Endothelial cell of umbilical vein (primary cell): ENCODE measurements around the gene SLC38A11. TPM values are rescaled to one million over a fixed set of nuclear protein-coding genes. Genes with fewer than 3 reads are reported as not detected.

Experiments used
- BruUV-seq: library from RNA; stranded (reverse); fragments of 400-500 nt; replicated peaks from 2 replicates; lab custom pipeline; 2021; lab: Mats Ljungman, UMichigan
- CTCF ChIA-PET: fragments of 300-600, 350-600 bp; sonication (Branson Sonifier 250); formaldehyde crosslinking; loops from one replicate; lab custom pipeline; 2021; ENCODE audit warnings: antibody characterized with exemption, inconsistent platforms; lab: Charles Lee
- POLR2A ChIA-PET: fragments of 300-600, 350-600 bp; sonication (Branson Sonifier 250); formaldehyde crosslinking; loops from one replicate; lab custom pipeline; 2021; ENCODE audit warnings: antibody characterized with exemption, inconsistent platforms; lab: Charles Lee
- DNase-seq: peaks from one replicate; pipeline ENCODE4 v3.0.0-alpha.2; 2011; ENCODE audit warnings: low read depth, low spot score
- FAIRE-seq: peaks from 2 replicates; lab custom pipeline; 2011; peaks lifted over from hg19 to GRCh38; lab: Jason Lieb, UNC
- H2AFZ ChIP-seq: 2 replicates; pipeline ENCODE4 v1.6.0; 2012; ENCODE audit warnings: low read depth, low read length, control low read depth, inconsistent platforms
- H3K27ac ChIP-seq: 2 replicates; pipeline ENCODE4 v1.5.1; 2011; ENCODE audit warnings: low read depth, mild to moderate bottlenecking, control low read depth, low read length, moderate library complexity; ENCODE audit not compliant: insufficient read depth
- H3K27me3 ChIP-seq, 2 experiments: 2 replicates each; pipeline versions ENCODE4 v1.6.0 to v1.6.1; 2011; ENCODE audit warnings: low read length in 2 of 2, mixed read lengths in 1 of 2; ENCODE audit not compliant: control insufficient read depth in 2 of 2, insufficient read depth in 2 of 2
- H3K36me3 ChIP-seq, 2 experiments: 2 replicates in 1 of 2; 3 replicates in 1 of 2; pipeline ENCODE4 v1.5.1; 2011; ENCODE audit warnings: low read length in 2 of 2, mild to moderate bottlenecking in 1 of 2, moderate library complexity in 1 of 2; ENCODE audit not compliant: control insufficient read depth in 2 of 2, insufficient read depth in 2 of 2; ENCODE audit errors: extremely low read depth in 1 of 2
- H3K4me1 ChIP-seq: 3 replicates; pipeline ENCODE4 v1.5.1; 2011; ENCODE audit warnings: mild to moderate bottlenecking, low read length; ENCODE audit not compliant: control insufficient read depth, insufficient read depth; ENCODE audit errors: extremely low read depth
- H3K4me2 ChIP-seq: 2 replicates; pipeline ENCODE4 v1.6.1; 2011; ENCODE audit warnings: low read length, control low read depth, mixed read lengths; ENCODE audit not compliant: insufficient read depth
- H3K4me3 ChIP-seq, 3 experiments: fragments of 200-600 bp in 1 of 3; sonication (generic), shearing (Covaris generic) in 1 of 3; replicated peaks in 1 of 3; 2 replicates each; pipeline ENCODE4 v1.5.1; 2011 to 2016; ENCODE audit warnings: control low read depth in 3 of 3, low read length in 3 of 3, mild to moderate bottlenecking in 2 of 3, inconsistent platforms in 1 of 3, low read depth in 1 of 3, moderate library complexity in 1 of 3; ENCODE audit not compliant: insufficient read depth in 1 of 3
- H3K79me2 ChIP-seq: 2 replicates; pipeline ENCODE4 v1.6.0; 2012; ENCODE audit warnings: low read length, inconsistent platforms; ENCODE audit not compliant: control insufficient read depth, insufficient read depth
- H3K9ac ChIP-seq: replicated peaks from 2 replicates; pipeline ENCODE3; 2011; ENCODE audit warnings: low read length, control low read depth; ENCODE audit not compliant: insufficient read depth; ENCODE audit errors: extremely low read depth
- H3K9me1 ChIP-seq: replicated peaks from 3 replicates; pipeline ENCODE4 v1.6.0; 2011; ENCODE audit warnings: mild to moderate bottlenecking, low read length; ENCODE audit not compliant: control insufficient read depth, insufficient read depth; ENCODE audit errors: extremely low read depth
- H3K9me3 ChIP-seq: replicated peaks from 2 replicates; pipeline ENCODE4 v1.5.1; 2012; ENCODE audit warnings: low read length, inconsistent platforms; ENCODE audit not compliant: control insufficient read depth, insufficient read depth
- H4K20me1 ChIP-seq: replicated peaks from 2 replicates; pipeline ENCODE3; 2011; ENCODE audit warnings: mild to moderate bottlenecking, low read length; ENCODE audit not compliant: control insufficient read depth, insufficient read depth; ENCODE audit errors: extremely low read depth
- CTCF ChIP-seq, 2 donors: IDR thresholded peaks; 1 replicate in 1 of 2; 2 replicates in 1 of 2; pipeline ENCODE4 v1.5.1; 2011; ENCODE audit warnings: low read length in 2 of 2, mild to moderate bottlenecking in 2 of 2, moderate library complexity in 2 of 2, control low read depth in 1 of 2, inconsistent platforms in 1 of 2, low read depth in 1 of 2; ENCODE audit not compliant: insufficient read depth in 1 of 2; ENCODE audit errors: extremely low read depth in 1 of 2
- EZH2 ChIP-seq: IDR thresholded peaks from 2 replicates; pipeline ENCODE4 v1.6.1; 2012; ENCODE audit warnings: borderline replicate concordance, low read depth, mild to moderate bottlenecking, moderate library complexity, low read length, inconsistent platforms; ENCODE audit not compliant: severe bottlenecking
- FOS ChIP-seq: IDR thresholded peaks from 2 replicates; pipeline ENCODE4 v1.6.1; 2011; ENCODE audit warnings: mild to moderate bottlenecking, low read length, moderate library complexity, borderline replicate concordance; ENCODE audit not compliant: insufficient read depth
- MYC ChIP-seq: IDR thresholded peaks from one replicate; pipeline ENCODE4 v1.6.1; 2011; ENCODE audit warnings: mild to moderate bottlenecking, low read depth, low read length
- POLR2AphosphoS5 ChIP-seq: IDR thresholded peaks from 2 replicates; pipeline ENCODE4 v1.6.1; 2012; ENCODE audit warnings: low read depth, mild to moderate bottlenecking, control low read depth, low read length, moderate library complexity; ENCODE audit not compliant: insufficient read depth
- dilution Hi-C: fragments of 300-500 bp; cut with MboI; formaldehyde crosslinking; loops from one replicate; pipeline ENCODE4 v1.15.0; 2019; ENCODE audit warnings: low sequenced_read_pairs; ENCODE audit not compliant: extremely low pct_ligation_motif_present
- intact Hi-C: fragments of 100-400 bp; cut with micrococcal nuclease; formaldehyde crosslinking; loops from one replicate; pipeline ENCODE4 v1.10.0; 2022
- polyA plus RNA-seq, 4 experiments: library from polyadenylated mRNA; depleted of rRNA in 3 of 4; stranded (reverse) in 3 of 4; unstranded in 1 of 4; fragments of >200 nt; gene quantifications; 2 replicates each; pipeline versions ENCODE4 v1.2.1 to v1.2.3, GENCODE V29; 2011 to 2012; ENCODE audit warnings: missing spikeins in 1 of 4
- total RNA-seq: library from RNA; stranded (reverse); gene quantifications from 2 replicates; pipeline ENCODE4 v1.2.3, GENCODE V29; 2021
- TF ChIP-seq, protein P1 (sequence below): IDR thresholded peaks from 2 replicates; pipeline ENCODE4 v1.6.1; 2011; ENCODE audit not compliant: insufficient read depth, insufficient read length

The SLC38A11 gene
- total and polyA plus RNA-seq, 2 donors (not counting 3 experiments of a cell fraction or from before 2014, with no cell fraction given) = not detected

DNA sequence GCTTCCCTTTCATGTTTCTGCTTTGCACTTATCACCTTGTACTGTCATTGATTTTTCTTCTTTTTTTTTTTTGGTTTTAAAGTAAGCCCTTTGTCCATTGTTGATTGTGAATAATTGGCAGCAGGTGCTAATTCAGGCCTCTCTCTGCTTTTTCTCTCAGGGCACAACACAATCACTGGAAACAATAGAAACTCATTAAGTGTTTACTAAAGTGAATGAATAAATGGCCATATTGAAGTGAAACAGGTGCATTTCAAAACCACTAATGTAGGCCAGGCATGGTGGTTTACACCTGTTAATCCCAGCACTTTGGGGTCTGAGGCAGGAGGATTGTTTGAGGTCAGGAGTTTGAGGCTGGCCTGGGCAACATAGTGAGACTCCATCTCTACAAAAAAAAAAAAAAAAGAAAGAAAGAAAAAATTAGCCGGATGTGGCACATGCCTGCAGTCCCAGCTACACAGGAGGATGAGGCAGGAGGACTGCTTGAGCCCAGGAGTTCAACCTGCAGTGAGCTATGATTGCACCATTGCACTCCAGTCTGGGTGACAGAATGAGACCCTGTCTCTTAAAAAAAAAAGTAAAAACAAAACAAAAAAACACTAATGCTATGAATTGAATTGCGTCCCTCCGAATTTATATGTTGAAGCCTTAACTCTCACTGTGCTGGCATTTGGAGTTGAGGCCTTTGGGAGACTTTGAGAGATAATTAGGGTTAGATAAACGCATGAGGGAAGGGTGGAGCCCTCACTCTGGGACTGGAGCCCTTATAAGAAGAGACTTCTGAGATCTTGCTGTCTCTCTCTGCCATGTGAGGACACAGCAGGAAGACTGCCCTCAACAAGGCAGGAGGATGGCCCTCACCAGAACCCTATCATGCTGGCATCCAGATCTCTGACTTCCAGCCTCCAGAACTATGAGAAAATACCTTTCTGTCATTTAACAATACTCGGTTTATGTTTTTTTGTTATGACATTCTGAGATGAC lies 19.9 kb downstream of the SLC38A11 start:
- ChIA-PET POLR2A (no interaction called here), CTCF (interaction anchor here (1.4 kb wide), 1 partner anchor 268 kb away, joined by 3 read pairs; the partner anchor contains the start of gene SCN3A)
- BruUV-seq = no TSS peak
- Histone ChIP-seq H3K36me3 (no peaks in the 10 kb centered on the region), H2AFZ (no peak overlapping the region), H4K20me1 (no peaks in the 10 kb centered on the region), H3K27ac (no peak overlapping the region), H3K4me3 (no peak overlapping the region), H3K27me3 (no peaks in the 10 kb centered on the region), H3K9ac (no peak overlapping the region), H3K9me3 (no peaks in the 10 kb centered on the region), H3K4me2 (no peak overlapping the region), H3K79me2 (no peaks in the 10 kb centered on the region), H3K4me1 (no peaks in the 10 kb centered on the region), H3K9me1 (no peaks in the 10 kb centered on the region)
- DNase-seq = no peak
- dilution Hi-C loops (no loop called here), intact Hi-C loops (no loop called here)
- FAIRE-seq = no peak
- TF ChIP-seq EZH2 = no peak
- no peak for TF ChIP-seq CTCF (IDR thresholded peaks at IDR 0.05; ENCODE audit: extremely low read depth in 1 of 2, insufficient read depth in 1 of 2, low read depth in 1 of 2, low read length in 2 of 2)
- TF ChIP-seq, protein P1, sequence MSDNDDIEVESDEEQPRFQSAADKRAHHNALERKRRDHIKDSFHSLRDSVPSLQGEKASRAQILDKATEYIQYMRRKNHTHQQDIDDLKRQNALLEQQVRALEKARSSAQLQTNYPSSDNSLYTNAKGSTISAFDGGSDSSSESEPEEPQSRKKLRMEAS = no peak
- TF ChIP-seq FOS = no peak
- no peak for TF ChIP-seq POLR2AphosphoS5
- TF ChIP-seq MYC = no peak
